ENCODE measurements around the gene RNF225. TPM values are rescaled to one million over a fixed set of nuclear protein-coding genes. Genes with fewer than 3 reads are reported as not detected.

Gene RNF225
- total RNA-seq, 2 experiments from 2014 or later, result 1.7 to 2.1 TPM

DNA sequence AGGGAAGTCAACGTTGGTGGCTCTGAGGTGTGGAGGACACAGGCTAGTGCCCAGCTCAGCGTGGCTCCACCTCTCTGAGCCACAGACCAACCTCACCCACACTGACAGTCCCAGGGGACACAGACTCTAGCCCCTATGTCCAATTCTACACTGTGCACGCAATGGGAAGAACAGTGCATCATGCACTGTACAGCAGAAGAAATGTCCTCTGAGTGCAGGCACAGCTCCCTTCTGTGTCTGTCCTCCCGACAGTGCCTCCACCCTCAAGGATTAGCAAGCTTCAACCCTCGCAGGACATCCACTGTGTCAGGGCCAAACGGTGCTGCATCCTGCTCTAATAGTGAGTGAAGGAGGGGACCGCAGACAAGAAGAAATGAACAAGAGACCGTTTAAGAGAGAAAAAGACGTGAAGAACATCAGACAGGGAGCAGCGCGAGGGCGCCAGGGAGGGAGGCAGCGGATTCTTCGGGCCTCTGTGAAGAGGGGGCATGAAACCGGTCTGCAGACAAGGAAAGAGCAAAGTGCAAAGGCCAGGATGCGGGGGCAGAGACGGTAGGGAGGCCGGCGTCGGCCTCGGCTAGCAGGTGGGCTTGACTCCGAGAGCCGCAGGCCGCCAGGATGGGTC lies 15.3 kb upstream of the RNF225 start:
- Histone ChIP-seq H3K9me2 (ENCODE audit: insufficient read depth, low read length) (no peaks in the 10 kb centered on the region), H3K79me2 (ENCODE audit: insufficient read depth, low read depth, low read length) (no peaks in the 10 kb centered on the region; the same call in 1 of the 2 replicates), H3K4me2 (ENCODE audit: low read length) (peak overlapping the region; percentile 91), H3K36me3 (ENCODE audit: insufficient read depth, low read length) (no peaks in the 10 kb centered on the region), H3K4me1 (ENCODE audit: insufficient read depth, low read length, poor library complexity, severe bottlenecking) (peaks cover 25% of the 10 kb centered on the region), H3K27ac (ENCODE audit: low read depth, low read length, poor library complexity, severe bottlenecking) (peak overlapping the region; percentile 56), H4K20me1 (ENCODE audit: insufficient read depth, low read length) (no peaks in the 10 kb centered on the region), H3K9me3 (ENCODE audit: low read length) (no peaks in the 10 kb centered on the region), H3K4me3 (ENCODE audit: low read depth, low read length, poor library complexity, severe bottlenecking) (peak overlapping the region; percentile 71), H2AFZ (ENCODE audit: low read length) (peak overlapping the region; percentile 47)
- no peak for DNase-seq (ENCODE audit: low spot score)
- TF ChIP-seq EZH2phosphoT487 (IDR thresholded peaks at IDR 0.05; ENCODE audit: borderline replicate concordance, low read depth, low read length), result no peak
- TF ChIP-seq, protein P1, sequence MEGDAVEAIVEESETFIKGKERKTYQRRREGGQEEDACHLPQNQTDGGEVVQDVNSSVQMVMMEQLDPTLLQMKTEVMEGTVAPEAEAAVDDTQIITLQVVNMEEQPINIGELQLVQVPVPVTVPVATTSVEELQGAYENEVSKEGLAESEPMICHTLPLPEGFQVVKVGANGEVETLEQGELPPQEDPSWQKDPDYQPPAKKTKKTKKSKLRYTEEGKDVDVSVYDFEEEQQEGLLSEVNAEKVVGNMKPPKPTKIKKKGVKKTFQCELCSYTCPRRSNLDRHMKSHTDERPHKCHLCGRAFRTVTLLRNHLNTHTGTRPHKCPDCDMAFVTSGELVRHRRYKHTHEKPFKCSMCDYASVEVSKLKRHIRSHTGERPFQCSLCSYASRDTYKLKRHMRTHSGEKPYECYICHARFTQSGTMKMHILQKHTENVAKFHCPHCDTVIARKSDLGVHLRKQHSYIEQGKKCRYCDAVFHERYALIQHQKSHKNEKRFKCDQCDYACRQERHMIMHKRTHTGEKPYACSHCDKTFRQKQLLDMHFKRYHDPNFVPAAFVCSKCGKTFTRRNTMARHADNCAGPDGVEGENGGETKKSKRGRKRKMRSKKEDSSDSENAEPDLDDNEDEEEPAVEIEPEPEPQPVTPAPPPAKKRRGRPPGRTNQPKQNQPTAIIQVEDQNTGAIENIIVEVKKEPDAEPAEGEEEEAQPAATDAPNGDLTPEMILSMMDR (conservative IDR thresholded peaks at IDR 0.05; ENCODE audit: low read length), result 0 out of 2 replicates have a peak, but pooled peaks have one; percentile 23
- TSS peak; percentile 55 for BruUV-seq (replicated peaks)
- POLR2A ChIA-PET, result interaction anchor here (0.8 to 1.5 kb wide), 2 partner anchors 18 to 32 kb away, joined by 4 to 6 read pairs; partner anchors contain the start of gene ZNF497
- CTCF ChIA-PET (ENCODE audit: unreplicated experiment), result no interaction called here
- intact Hi-C loops (cut with micrococcal nuclease; ENCODE audit: unreplicated experiment), result loop anchor here (2.0 kb wide), 1 partner anchor 53 kb away; the partner anchor contains the start of gene ZSCAN22

DNA sequence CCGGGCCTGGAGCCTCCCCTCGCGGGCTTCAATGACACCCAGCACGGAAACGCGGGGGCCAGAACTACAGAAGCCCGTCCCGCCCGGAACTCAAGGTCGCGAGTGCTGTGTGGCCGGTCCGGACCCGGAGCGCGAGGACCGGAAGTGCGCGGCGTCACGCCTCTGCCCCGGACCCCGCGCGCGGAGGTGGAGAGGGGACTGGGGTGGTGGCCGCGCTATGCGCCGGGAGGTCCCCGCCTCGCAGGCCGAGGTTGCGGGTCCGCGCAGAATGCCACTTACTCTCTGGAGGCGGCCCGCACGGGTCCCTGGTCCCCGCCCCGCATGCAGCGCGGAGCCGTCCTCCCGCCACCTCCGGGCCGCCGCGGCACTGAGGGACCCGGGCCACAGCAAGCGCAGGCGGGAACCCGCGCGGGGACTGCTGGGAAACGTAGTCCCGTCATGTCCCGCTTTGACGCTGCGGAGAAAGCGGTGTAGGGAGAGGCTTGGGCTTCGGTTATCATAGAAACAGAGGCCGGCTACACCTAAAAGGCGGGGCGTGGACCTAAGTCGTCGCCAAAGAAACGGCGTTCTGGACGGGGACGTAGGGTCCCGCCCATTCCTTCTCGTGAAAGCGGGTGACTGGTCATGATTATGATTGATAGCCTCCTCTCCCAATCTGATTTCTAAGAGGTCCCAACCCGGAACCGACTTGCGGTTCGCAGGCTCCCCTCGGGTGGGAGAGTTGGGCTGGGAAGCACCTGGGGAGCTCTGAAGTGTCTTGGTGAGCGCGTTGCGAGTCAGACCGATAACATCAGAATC lies 14.6 kb upstream of the RNF225 start, which contains the start of gene ZNF837:
Gene ZNF837, minus strand, starts transcription at position 369 of the 798 bp plus-strand sequence. CDS start 11,698 bp downstream, outside the sequence.
- peak; percentile 100 for DNase-seq (ENCODE audit: low spot score)
- intact Hi-C loops (cut with micrococcal nuclease; ENCODE audit: unreplicated experiment), result loop anchor here (1.0 to 2.0 kb wide), 4 partner anchors 19 to 198 kb away; partner anchors contain the start of genes ERVK3-1, ZNF274, ZNF497 and ZSCAN22
- TF ChIP-seq, protein P1 (conservative IDR thresholded peaks at IDR 0.05; ENCODE audit: low read length), result 0 out of 2 replicates have a peak, but pooled peaks have one; percentile 1
- no peak for TF ChIP-seq EZH2phosphoT487 (IDR thresholded peaks at IDR 0.05; ENCODE audit: borderline replicate concordance, low read depth, low read length)
- Histone ChIP-seq H3K4me2 (ENCODE audit: low read length) (peak within 1 kb of the TSS; percentile 91), H3K27ac (ENCODE audit: low read depth, low read length, poor library complexity, severe bottlenecking) (peak within 1 kb of the TSS; percentile 56), H3K4me3 (ENCODE audit: low read depth, low read length, poor library complexity, severe bottlenecking) (peak within 1 kb of the TSS; percentile 71), H3K4me1 (ENCODE audit: insufficient read depth, low read length, poor library complexity, severe bottlenecking) (peaks cover 31% of the 10 kb centered on the region), H3K9me3 (ENCODE audit: low read length) (no peaks in the 10 kb centered on the region), H4K20me1 (ENCODE audit: insufficient read depth, low read length) (no peaks in the 10 kb centered on the region), H3K79me2 (ENCODE audit: insufficient read depth, low read depth, low read length) (no peaks in the 10 kb centered on the region; the same call in 1 of the 2 replicates), H3K36me3 (ENCODE audit: insufficient read depth, low read length) (no peaks in the 10 kb centered on the region), H3K9me2 (ENCODE audit: insufficient read depth, low read length) (no peaks in the 10 kb centered on the region), H2AFZ (ENCODE audit: low read length) (peak within 1 kb of the TSS; percentile 47)
- CTCF ChIA-PET (ENCODE audit: unreplicated experiment), result no interaction called here
- no TSS peak for BruUV-seq (replicated peaks)
- POLR2A ChIA-PET, result interaction anchor here (0.8 to 1.5 kb wide), 3 partner anchors 18 to 145 kb away, joined by 3 to 6 read pairs (median 4); partner anchors contain the start of gene ZNF497

Measured in OCI-LY7 (cell line).